Measurements from ENCODE around the gene OXLD1.
"Not testable (repeated sequence)": the region's sequence is repeated elsewhere in the genome, so short reads cannot be mapped to it uniquely, and the experiment has no call there.

The OXLD1 gene

GRCh38 chr17:81682565-81683207 lies 16.3 kb upstream of the OXLD1 start:
- DNase-seq, result no peak

- no peak for DNase-seq
These were observed 15.3 kb upstream of the OXLD1 start for GRCh38 chr17:81681672-81682071.

DNA sequence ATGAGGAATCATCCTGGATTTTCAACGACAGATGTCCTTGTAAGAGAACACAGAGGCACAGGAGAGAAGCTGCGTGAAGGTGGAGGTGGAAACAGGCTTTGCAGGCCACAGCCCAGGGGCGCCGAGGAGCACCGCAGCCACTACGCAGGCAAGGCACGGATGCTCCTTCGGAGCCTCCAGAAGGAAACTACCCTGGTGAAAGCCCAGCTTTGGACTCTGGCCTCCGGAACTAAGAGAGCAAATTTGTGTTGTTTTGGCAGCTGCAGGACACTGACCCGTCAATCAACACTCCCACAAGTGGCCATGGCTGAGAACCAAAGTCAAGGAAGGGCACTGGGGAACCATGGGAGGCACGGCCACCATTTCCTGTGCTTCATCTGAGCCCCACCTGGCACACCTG lies 13.7 kb upstream of the OXLD1 start:
- no peak for DNase-seq

- no peak for DNase-seq
These were observed 10.5 kb upstream of the OXLD1 start for GRCh38 chr17:81676906-81677305.

DNA sequence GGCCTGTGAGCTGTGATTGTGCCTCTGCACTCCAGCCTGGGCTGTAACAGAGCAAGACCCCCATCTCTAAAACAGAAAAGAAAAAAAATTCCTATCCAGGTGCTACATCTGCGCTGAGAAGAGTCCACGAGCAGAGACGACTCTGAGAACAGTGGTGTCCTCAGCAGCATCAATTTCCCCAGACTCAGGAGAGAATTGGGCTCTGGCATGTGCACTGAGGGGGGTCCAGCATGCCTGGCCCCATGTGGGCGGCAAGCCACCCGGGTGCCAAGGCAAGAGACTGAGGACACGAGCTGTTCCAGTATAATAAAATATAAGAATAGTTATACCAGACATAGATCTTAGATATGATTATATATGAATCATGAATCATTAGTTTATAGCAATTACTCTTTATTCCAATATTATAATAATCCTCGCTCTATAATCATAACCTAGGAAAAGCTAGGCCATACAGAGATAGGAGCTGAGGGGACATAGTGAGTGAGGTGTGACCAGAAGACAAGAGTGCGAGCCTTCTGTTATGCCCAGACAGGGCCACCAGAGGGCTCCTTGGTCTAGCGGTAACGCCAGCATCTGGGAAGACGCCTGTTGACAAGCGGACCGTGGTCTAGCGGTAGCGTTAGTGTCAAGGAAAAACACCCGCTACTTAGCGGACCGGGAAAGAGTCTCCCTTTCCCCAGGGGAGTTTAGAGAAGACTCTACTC lies 9.3 kb upstream of the OXLD1 start:
- not testable (repeated sequence) for DNase-seq

- DNase-seq, result no peak
These were observed 7.3 kb upstream of the OXLD1 start for GRCh38 chr17:81673561-81674258.

DNA sequence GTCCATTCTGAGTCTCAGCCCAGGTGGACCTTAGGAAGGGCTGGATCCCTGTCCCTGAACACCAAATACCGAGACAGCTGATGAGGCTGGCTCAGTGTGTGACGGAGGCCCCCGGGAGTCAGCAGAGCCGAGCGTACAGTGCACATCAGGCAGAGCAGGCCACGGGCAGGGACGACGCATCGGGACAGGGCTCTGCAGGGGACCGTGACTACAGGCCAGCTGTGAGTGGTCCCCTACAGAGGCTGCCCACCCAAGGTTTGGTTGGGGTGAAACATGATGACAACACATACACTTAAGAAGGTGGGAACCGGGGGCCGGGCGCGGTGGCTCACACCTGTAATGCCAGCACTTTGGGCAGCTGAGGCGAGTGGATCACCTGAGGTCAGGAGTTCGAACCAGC lies 6.5 kb upstream of the OXLD1 start:
- no peak for DNase-seq

GRCh38 chr17:81672504-81672903 lies 6.1 kb upstream of the OXLD1 start:
- DNase-seq, result no peak

DNA sequence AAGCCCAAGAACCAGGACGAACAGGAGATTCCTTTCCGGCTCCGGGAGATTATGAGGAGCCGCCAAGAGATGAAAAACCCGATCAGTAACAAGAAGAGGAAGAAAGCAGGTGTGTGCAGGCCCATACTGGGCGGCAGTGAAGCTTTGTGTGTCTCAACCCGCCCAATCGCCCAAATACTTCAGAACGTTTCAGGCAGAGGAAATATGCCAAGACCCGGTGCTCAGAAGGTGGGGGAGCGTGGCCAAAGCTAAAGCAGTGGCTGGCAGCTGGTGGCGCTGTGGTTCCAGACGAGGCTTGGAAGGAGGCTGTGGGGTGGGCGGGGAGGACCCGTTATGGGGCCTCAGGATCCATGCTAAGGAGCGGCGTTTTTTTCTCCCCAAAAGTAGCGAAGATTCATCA lies 1.3 kb upstream of the OXLD1 start:
- DNase-seq, result no peak

DNA sequence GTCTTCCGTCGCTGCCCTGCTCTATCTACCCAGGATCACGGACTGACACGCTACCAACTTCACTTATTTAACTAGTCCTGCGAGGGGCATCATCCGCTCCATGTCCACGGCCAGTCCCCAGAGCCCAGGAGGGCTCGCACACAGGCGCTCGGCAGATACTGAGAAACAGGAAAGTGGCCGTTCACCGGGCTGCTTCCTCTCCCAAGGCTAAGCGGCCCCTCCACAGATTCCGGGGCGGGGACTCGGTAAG lies 388 bp downstream of the OXLD1 start:
- DNase-seq, result peak in 1 of 2 donors; percentile 25

GRCh38 chr17:81665205-81666091 lies 957 bp downstream of the OXLD1 start:
- DNase-seq, result peak; percentile 58 to 69

DNA sequence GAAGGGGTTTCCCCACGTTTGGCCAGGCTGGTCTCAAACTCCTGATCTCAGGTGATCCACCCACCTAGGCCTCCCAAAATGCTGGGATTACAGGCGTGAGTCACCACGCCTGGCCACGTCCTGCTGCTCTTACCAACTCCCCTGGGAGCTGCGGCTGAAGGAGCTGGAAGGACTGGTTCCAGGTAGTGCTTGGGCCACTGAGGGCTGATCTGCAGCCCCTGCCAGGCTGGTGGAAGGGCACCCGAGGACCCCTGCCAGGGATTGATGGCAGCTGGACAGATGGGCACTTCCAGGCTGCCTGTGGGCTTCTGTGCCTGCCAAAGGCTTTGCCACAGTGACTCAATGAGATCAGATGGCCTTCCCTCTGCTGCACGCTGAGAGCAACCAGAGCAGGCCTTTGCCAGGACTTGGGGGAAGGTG lies 2.3 kb downstream of the OXLD1 start:
- no peak for DNase-seq

DNA sequence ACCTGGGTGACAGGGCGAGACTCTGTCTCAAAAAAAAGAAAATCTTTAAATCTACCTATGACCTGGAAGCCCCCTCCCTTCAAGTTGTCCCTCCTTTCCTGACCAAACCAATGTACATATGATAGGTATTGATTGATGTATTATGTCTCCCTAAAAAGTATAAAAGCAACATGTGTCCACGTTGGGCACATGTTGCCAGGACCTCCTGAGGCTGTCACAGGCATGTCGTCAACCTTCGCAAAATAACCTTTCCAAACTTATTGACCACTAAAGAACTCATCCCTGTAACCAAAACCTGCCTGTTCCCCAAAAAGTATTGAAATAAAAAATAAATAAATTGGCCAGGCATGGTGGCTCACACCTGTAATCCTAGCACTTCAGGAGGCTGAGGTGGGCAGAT lies 4.4 kb downstream of the OXLD1 start:
- no peak for DNase-seq

DNA sequence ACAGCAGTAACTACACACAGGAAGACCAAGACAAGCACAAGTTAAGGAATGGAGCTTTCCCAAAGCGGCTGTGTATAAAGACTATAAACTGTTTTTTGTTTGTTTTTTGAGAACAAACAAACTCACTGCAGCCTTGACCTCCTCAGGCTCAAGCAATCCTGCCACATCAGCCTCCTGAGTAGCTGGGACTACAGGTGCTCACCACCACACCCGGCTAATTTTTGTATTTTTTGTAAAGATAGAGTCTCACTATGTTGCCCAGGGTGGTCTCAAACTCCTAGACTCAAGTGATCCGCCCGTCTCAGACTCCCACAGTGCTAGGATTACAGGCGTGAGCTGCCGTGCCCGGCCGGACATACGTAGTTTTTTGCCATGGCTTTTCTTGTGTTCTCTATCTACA lies 6.0 kb downstream of the OXLD1 start:
- no peak for DNase-seq

- no peak for DNase-seq
These were observed 7.4 kb downstream of the OXLD1 start for GRCh38 chr17:81659038-81659437.

DNA sequence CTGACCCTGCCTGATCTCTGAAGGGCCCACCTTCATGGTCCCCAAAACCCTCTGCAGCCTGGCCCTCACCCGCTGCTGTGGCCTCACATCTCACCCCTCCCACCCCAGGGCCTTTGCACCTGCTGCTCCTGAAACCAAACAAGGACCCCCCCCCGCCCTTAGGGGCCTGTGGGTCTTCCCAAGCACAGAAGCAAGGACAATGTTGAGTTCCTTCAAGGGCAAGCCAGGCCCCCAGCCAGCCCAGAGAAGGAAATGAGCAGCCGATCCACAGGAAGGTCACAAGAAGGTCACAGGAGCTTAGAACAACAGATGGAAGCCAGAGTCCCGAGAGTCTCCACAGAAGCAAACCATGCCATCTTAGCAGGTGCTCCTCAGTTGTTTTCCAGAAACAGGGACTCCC lies 9.6 kb downstream of the OXLD1 start:
- DNase-seq, result no peak

GRCh38 chr17:81656118-81656743 lies 10.2 kb downstream of the OXLD1 start, which contains the start of gene PDE6G:
Gene PDE6G (minus strand): TSS chr17:81656542. CDS start chr17:81653305, 3,237 bp downstream.
- no peak for DNase-seq

DNA sequence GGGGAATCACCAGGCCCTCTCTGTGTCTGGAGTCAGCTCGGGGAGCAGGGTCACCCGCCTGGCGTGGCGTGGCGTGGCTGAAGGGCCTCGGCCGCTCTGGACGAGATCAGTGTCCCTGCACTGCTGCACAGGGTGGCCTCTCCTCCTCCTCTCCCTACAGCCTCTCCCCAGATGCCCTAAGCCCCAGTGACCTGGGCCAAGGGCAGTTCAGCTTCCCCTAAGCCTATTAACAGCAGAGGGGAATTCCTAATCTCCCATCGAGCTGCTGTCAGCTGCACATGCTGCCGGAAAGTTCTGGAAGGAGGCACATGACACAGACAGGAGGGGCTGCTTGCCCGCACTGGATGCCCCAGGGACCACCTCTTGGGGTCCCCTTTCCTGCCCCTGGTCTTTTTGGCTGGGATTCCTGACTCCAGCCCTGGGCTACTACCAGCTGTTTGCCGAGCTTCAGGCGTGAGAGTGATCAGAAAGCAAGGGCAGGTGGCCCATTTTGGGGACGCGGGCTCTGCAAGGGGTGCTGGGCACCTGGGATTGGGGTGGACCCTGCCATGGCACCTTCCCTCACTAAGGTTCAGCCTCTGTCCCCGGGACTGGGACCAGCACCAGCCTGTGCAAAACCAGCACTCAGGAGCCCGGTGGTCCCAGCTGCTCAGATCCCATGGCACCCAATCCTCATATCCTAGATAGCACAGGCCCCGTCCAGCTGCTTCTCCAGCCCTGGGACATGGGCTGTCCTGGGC lies 10.9 kb downstream of the OXLD1 start:
- DNase-seq, result no peak

GRCh38 chr17:81652906-81653771 lies 13.3 kb downstream of the OXLD1 start:
- no peak for DNase-seq

DNA sequence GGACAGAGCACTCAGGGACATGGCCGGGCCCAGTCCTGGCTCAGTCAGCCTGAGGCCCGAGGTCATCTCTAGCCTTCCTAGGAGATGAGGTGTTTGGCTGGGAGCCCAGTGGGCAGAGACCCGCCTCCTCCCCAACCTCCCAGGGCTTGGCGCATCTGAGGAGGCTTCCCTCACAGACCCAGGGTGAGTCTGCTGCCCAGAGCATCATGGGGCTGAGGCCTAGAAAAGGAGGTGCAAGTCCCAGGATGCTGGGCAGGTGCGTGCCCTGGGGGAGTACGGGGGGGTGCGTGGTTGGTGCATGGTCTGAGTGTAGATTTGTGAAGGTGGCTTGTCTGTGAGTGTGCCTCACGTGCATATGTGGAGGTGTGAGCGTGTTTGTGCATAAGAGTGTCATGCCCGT lies 14.7 kb downstream of the OXLD1 start:
- DNase-seq, result no peak

GRCh38 chr17:81650951-81651350 lies 15.5 kb downstream of the OXLD1 start:
- DNase-seq, result no peak

All from activated CD4-positive, alpha-beta T cell treated with anti-CD3 and anti-CD28 coated beads for 4 hours (primary cell).